ENCODE results near the gene TMEM60.
"Not testable (repeated sequence)": the region's sequence is repeated elsewhere in the genome, so short reads cannot be mapped to it uniquely, and the experiment has no call there.

TMEM60 gene

GRCh38 chr7:77798394-77799077 is at the start of gene TMEM60, which contains the start of gene PHTF2:
TSS of gene TMEM60 (minus strand) at chr7:77798434. CDS start at chr7:77794373, 4,061 bp downstream.
TSS of gene PHTF2 (plus strand) at chr7:77798773.
- DNase-seq = peak; percentile 95 to 96

GRCh38 chr7:77846317-77847092 is 48.3 kb upstream of the TMEM60 start:
- no peak for DNase-seq

- no peak for DNase-seq
Observed at GRCh38 chr7:77843194-77843593, 45.0 kb upstream of the TMEM60 start.

- DNase-seq = no peak
Observed at GRCh38 chr7:77839919-77840318, 41.7 kb upstream of the TMEM60 start.

- DNase-seq = no peak
Observed at GRCh38 chr7:77838929-77839491, 40.8 kb upstream of the TMEM60 start.

GRCh38 chr7:77837966-77838365 is 39.7 kb upstream of the TMEM60 start:
- no peak for DNase-seq

GRCh38 chr7:77837275-77837674 is 39.0 kb upstream of the TMEM60 start:
- no peak for DNase-seq

GRCh38 chr7:77836425-77836824 is 38.2 kb upstream of the TMEM60 start:
- DNase-seq = not testable (repeated sequence)

- DNase-seq = no peak
Observed at GRCh38 chr7:77833136-77833535, 34.9 kb upstream of the TMEM60 start.

- no peak for DNase-seq
Observed at GRCh38 chr7:77831953-77832352, 33.7 kb upstream of the TMEM60 start.

- no peak for DNase-seq
Observed at GRCh38 chr7:77831481-77831880, 33.2 kb upstream of the TMEM60 start.

- DNase-seq = no peak
Observed at GRCh38 chr7:77830649-77831355, 32.6 kb upstream of the TMEM60 start.

GRCh38 chr7:77827999-77828398 is 29.8 kb upstream of the TMEM60 start:
- no peak for DNase-seq

GRCh38 chr7:77826300-77826699 is 28.1 kb upstream of the TMEM60 start:
- no peak for DNase-seq

- no peak for DNase-seq
Observed at GRCh38 chr7:77825131-77825530, 26.9 kb upstream of the TMEM60 start.

- no peak for DNase-seq
Observed at GRCh38 chr7:77824636-77825035, 26.4 kb upstream of the TMEM60 start.

- no peak for DNase-seq
Observed at GRCh38 chr7:77823787-77824186, 25.6 kb upstream of the TMEM60 start.

- no peak for DNase-seq
Observed at GRCh38 chr7:77822269-77822668, 24.0 kb upstream of the TMEM60 start.

- DNase-seq = no peak
Observed at GRCh38 chr7:77820967-77821366, 22.7 kb upstream of the TMEM60 start.

- no peak for DNase-seq
Observed at GRCh38 chr7:77819021-77819420, 20.8 kb upstream of the TMEM60 start.

GRCh38 chr7:77813180-77813579 is 14.9 kb upstream of the TMEM60 start:
- DNase-seq = no peak

- no peak for DNase-seq
Observed at GRCh38 chr7:77812290-77812685, 14.1 kb upstream of the TMEM60 start.

Data from CD4-positive, alpha-beta T cell treated with Interleukin-4 for 1 hour (primary cell).